Mesangial cell (primary cell): ENCODE results near the gene FTSJ1. TPM values are rescaled to one million over a fixed set of nuclear protein-coding genes. Genes with fewer than 3 reads are reported as not detected.

Source experiments
- total RNA-seq: library from RNA; depleted of rRNA; stranded (reverse); fragments of >200 nt; gene quantifications from 2 replicates; pipeline ENCODE4 v1.2.3, GENCODE V29; 2015

FTSJ1 gene
- total RNA-seq, result 72.1 and 146 TPM in 2 replicates

GRCh38 chrX:48475774-48476577, at the start of gene FTSJ1:
Gene FTSJ1 (plus strand): TSS chrX:48476199. CDS start chrX:48478048, 1,849 bp downstream.

DNA sequence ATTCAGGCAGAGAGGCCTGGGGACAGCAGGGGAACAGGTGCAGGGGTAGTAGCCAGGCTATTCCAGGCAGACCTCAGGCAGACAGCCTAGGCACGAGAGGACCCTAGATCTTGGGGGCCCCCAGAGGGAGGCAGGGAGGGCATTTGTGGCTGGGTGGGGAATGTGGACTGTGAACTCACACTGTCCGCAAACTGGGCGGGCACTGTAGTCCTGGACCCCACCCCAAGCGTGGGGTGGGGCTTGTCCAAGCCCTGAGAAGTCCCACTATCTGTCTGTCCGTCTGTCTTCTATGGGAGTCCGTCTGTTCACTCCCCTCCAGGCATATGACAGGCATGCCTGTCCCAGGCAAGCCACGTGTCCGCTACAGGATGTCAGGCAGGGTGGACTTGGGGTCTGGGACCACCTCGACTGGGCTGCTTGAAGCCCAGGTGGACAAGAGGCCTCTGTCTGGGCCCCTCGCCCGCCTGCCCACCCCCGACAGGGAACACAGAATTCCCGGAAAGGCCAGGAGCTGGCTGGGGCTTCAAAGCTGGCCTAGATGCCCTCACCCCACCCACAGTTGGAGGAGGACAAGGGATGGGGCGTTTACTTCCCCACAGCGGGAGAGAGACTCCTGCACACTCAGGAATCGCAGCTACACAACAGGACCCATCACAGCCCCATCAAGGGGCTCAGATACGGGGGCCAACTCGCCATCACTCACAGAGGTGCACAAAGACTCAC, 5.7 kb upstream of the FTSJ1 start, which contains the start of gene SLC38A5:
Gene SLC38A5 (minus strand): TSS at position 151 of the 723 bp plus-strand sequence. CDS start 2,336 bp downstream, outside the sequence.

GRCh38 chrX:48508400-48509244, 32.6 kb downstream of the FTSJ1 start, which contains the start of gene PORCN:
Gene PORCN (plus strand): TSS chrX:48508992. CDS start chrX:48509821, 829 bp downstream.

DNA sequence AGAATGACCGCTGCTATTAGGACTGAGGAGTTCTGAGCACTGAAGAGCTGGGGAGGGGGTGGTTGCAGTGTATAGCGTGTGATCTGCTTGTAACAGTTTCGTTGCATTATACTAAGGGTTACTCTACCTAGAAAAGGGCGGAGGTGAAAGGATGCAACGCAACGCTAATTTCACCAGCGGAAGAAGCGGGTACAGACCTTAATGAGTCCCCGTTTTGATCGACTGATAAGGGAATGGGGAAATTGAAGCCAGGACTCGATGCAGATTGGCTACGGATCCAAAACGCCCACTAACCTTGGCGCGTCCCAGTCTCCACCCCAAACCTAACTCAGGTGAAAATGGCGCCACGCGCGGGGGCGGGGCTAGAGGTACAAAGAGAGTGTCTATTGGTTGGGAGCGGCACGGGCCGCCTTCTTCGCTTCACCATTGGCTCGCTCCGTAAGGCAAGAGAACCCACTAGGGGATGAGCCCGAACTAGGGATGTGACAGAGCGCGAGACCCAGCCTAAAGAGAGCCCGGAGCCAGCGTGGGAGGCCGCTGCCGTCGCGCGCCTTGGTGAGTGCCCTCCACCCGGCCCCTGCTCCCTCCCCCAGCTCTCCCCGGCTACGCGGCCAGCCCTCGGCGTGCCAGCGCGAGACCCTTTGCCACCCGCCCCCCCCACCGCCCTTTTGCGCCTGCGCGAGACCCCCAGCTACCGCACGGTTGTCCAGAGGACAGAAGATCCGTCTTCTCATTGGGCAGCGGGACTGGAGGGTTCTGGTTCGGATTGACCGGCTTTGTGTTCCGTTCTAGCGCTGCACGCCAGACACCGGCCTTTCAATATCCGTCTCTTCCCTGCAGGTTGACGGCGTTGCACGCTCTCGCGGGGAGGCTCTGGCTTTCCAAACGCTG, 45.6 kb downstream of the FTSJ1 start, which contains the start of gene EBP:
Gene EBP (plus strand): TSS at position 456 of the 891 bp plus-strand sequence. CDS start 1,964 bp downstream, outside the sequence.

Other genes starting within 250 kb of the FTSJ1 start
- not detected in 2 replicates for gene SSX1, start 220.8 kb upstream of the FTSJ1 start, total RNA-seq
- gene SSX3, start 119.5 kb upstream of the FTSJ1 start, total RNA-seq, result not detected in 2 replicates
- not detected in 2 replicates for gene SSX4, start 92.7 kb upstream of the FTSJ1 start, total RNA-seq
- gene SSX4B, start 64.2 kb upstream of the FTSJ1 start, total RNA-seq, result not detected in 2 replicates
- gene SLC38A5, start 5.9 kb upstream of the FTSJ1 start, total RNA-seq, result 28.0 and 75.9 TPM in 2 replicates
- gene PORCN, start 32.8 kb downstream of the FTSJ1 start, total RNA-seq, result 19.3 and 19.9 TPM in 2 replicates
- 71.2 and 154 TPM in 2 replicates for gene EBP, start 45.6 kb downstream of the FTSJ1 start, total RNA-seq
- 10.3 and 10.5 TPM in 2 replicates for gene TBC1D25, start 63.5 kb downstream of the FTSJ1 start, total RNA-seq
- 143 and 161 TPM in 2 replicates for gene RBM3, start 98.3 kb downstream of the FTSJ1 start, total RNA-seq
- 99.2 and 124 TPM in 2 replicates for gene WDR13, start 121.3 kb downstream of the FTSJ1 start, total RNA-seq
- gene WAS, start 207.6 kb downstream of the FTSJ1 start, total RNA-seq, result 0.38 TPM in 1 of 2 replicates, not detected in the other
- 3.9 and 29.8 TPM in 2 replicates for gene SUV39H1, start 220.5 kb downstream of the FTSJ1 start, total RNA-seq